Smooth muscle cell (in vitro differentiated cells): Measurements from ENCODE around the gene COL5A3. TPM values are rescaled to one million over a fixed set of nuclear protein-coding genes. Genes with fewer than 3 reads are reported as not detected.

Experiments used
- DNase-seq: peaks from one replicate; lab custom pipeline; 2025; ENCODE audit not compliant: unreplicated experiment; lab: John Stamatoyannopoulos, UW
- H2AFZ ChIP-seq: fragments of 200-600 bp; sonication (generic); 2 replicates; pipeline ENCODE4 v1.6.0; 2016; ENCODE audit warnings: antibody characterized with exemption, low read depth, mild to moderate bottlenecking
- H3F3A ChIP-seq: fragments of 200-600 bp; sonication (generic); 2 replicates; pipeline ENCODE4 v1.6.0; 2017; ENCODE audit warnings: antibody characterized with exemption, low read depth
- H3K27ac ChIP-seq: fragments of 200-600 bp; sonication (generic); 2 replicates; pipeline ENCODE4 v1.5.1; 2016; ENCODE audit warnings: low read depth, mild to moderate bottlenecking
- H3K27me3 ChIP-seq: fragments of 200-600 bp; sonication (generic); 2 replicates; pipeline ENCODE4 v1.6.1; 2016; ENCODE audit warnings: low read depth, mild to moderate bottlenecking
- H3K36me3 ChIP-seq: fragments of 200-600 bp; sonication (generic); 2 replicates; pipeline ENCODE4 v1.5.1; 2016; ENCODE audit warnings: low read depth
- H3K4me1 ChIP-seq: fragments of 200-600 bp; sonication (generic); 2 replicates; pipeline ENCODE4 v1.5.1; 2016; ENCODE audit warnings: low read depth
- H3K4me2 ChIP-seq: fragments of 200-600 bp; sonication (generic); 2 replicates; pipeline ENCODE4 v1.6.0; 2016; ENCODE audit warnings: mild to moderate bottlenecking
- H3K4me3 ChIP-seq: fragments of 200-600 bp; sonication (generic); 2 replicates; pipeline ENCODE4 v1.5.1; 2016; ENCODE audit warnings: mild to moderate bottlenecking
- H3K79me2 ChIP-seq: fragments of 200-600 bp; sonication (generic); 2 replicates; pipeline ENCODE4 v1.6.0; 2016; ENCODE audit warnings: low read depth, mild to moderate bottlenecking
- H3K9ac ChIP-seq: fragments of 200-600 bp; sonication (generic); 2 replicates; pipeline ENCODE4 v1.6.0; 2016; ENCODE audit warnings: low read depth
- H3K9me3 ChIP-seq: fragments of 200-600 bp; sonication (generic); replicated peaks from 2 replicates; pipeline ENCODE4 v1.5.1; 2016; ENCODE audit warnings: low read depth
- H4K20me1 ChIP-seq: fragments of 200-600 bp; sonication (generic); 2 replicates; pipeline ENCODE4 v1.6.0; 2016; ENCODE audit warnings: low read depth
- CTCF ChIP-seq: fragments of 200-600 bp; sonication (generic); IDR thresholded peaks from 2 replicates; pipeline ENCODE4 v1.5.1; 2017; ENCODE audit warnings: borderline replicate concordance, mild to moderate bottlenecking, antibody characterized with exemption; ENCODE audit not compliant: insufficient read depth, poor library complexity, severe bottlenecking
- WGBS: methylation state at CpG from one replicate; pipeline ENCODE4 v1.1.7; 2016; ENCODE audit warnings: low lambda C conversion rate; 5-methylcytosine and 5-hydroxymethylcytosine counted together
- polyA plus RNA-seq: library from polyadenylated mRNA; unstranded; fragments of >200 nt; fragmentation: Nextera tagmentation; extraction: Ambion mirVana; gene quantifications from 2 replicates; pipeline ENCODE4 v1.2.1, GENCODE V29; 2016
- total RNA-seq: library from RNA; depleted of rRNA; stranded (reverse); fragments of >200 nt; gene quantifications from 2 replicates; pipeline ENCODE4 v1.2.3, GENCODE V29; 2014

Gene COL5A3
- total RNA-seq: 11.2 and 12.8 TPM in 2 replicates
- 8.2 and 14.4 TPM in 2 replicates for polyA plus RNA-seq

DNA sequence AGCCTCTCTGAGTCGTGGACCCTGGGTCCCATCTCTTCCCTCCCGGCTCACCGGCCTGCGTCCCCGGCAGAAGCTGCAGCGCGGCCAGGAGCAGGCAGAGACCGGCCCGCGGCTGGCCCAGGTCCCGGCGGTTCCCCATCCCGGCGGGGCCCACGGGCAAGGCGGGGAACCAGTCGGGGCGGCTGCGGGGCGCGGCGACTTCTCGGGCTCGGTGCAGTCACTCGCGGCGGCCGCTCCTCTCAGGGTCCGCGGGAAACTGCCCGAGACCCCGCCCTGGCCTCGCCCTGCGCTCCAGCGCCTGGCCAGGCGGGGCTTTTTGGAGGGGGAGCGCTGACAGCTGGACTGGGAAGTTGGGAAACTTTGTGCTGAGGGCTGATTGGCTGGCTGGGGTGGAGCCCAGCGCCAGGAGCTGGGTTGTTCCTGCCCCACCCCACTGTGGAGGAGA, at the start of gene COL5A3:
Gene COL5A3, minus strand, starts transcription at position 258 of the 445 bp plus-strand sequence. Its CDS starts 119 bp downstream, at position 139.
- 3% methylated on average over 25 of the region's 38 CpGs for WGBS
- no peak for DNase-seq

GRCh38 chr19:10052602-10053360, 42.5 kb upstream of the COL5A3 start:
- Histone ChIP-seq H3K79me2 (no peaks in the 10 kb centered on the region), H3K27ac (no peak overlapping the region), H3K4me2 (no peak overlapping the region), H3K4me1 (no peaks in the 10 kb centered on the region), H3K4me3 (no peak overlapping the region), H2AFZ (no peak overlapping the region), H3K9ac (no peak overlapping the region), H3K9me3 (no peaks in the 10 kb centered on the region), H3K36me3 (no peaks in the 10 kb centered on the region), H4K20me1 (no peaks in the 10 kb centered on the region), H3F3A (no peaks in the 10 kb centered on the region), H3K27me3 (peaks cover 2% of the 10 kb centered on the region)
- 81% methylated on average over 21 of the region's 21 CpGs for WGBS
- no peak for DNase-seq
- no peak for TF ChIP-seq CTCF

More for the DNA sequence above, at the start of gene COL5A3:
- H3F3A ChIP-seq: peaks cover 16% of the 10 kb centered on the region
- H3K27me3 ChIP-seq: peaks cover 34% of the 10 kb centered on the region
- no peaks in the 10 kb centered on the region for H3K9me3 ChIP-seq
- H3K4me3 ChIP-seq: peak within 1 kb of the TSS; percentile 27
- H3K27ac ChIP-seq: no peak within 1 kb of the TSS
- TF ChIP-seq CTCF: no peak
- no peaks in the 10 kb centered on the region for H3K36me3 ChIP-seq
- no peak within 1 kb of the TSS for H3K9ac ChIP-seq
- H3K4me2 ChIP-seq: peak within 1 kb of the TSS; percentile 75
- H4K20me1 ChIP-seq: no peaks in the 10 kb centered on the region
- H2AFZ ChIP-seq: no peak within 1 kb of the TSS
- H3K4me1 ChIP-seq: peaks cover 3% of the 10 kb centered on the region
- H3K79me2 ChIP-seq: no peaks in the 10 kb centered on the region

GRCh38 chr19:10049626-10050025, 39.3 kb upstream of the COL5A3 start:
- peaks cover 4% of the 10 kb centered on the region for H3K9me3 ChIP-seq
- H4K20me1 ChIP-seq: no peaks in the 10 kb centered on the region
- H2AFZ ChIP-seq: no peak overlapping the region
- 59% methylated on average over 2 of the region's 2 CpGs for WGBS
- no peaks in the 10 kb centered on the region for H3K4me1 ChIP-seq
- no peaks in the 10 kb centered on the region for H3F3A ChIP-seq
- no peaks in the 10 kb centered on the region for H3K36me3 ChIP-seq
- DNase-seq: no peak
- H3K4me2 ChIP-seq: no peak overlapping the region
- H3K9ac ChIP-seq: no peak overlapping the region
- TF ChIP-seq CTCF: no peak
- H3K27ac ChIP-seq: no peak overlapping the region
- H3K79me2 ChIP-seq: no peaks in the 10 kb centered on the region
- no peaks in the 10 kb centered on the region for H3K27me3 ChIP-seq
- H3K4me3 ChIP-seq: no peak overlapping the region

GRCh38 chr19:10045371-10045770, 35.1 kb upstream of the COL5A3 start:
- Histone ChIP-seq H3K4me1 (no peaks in the 10 kb centered on the region), H3K27me3 (no peaks in the 10 kb centered on the region), H4K20me1 (no peaks in the 10 kb centered on the region), H2AFZ (no peak overlapping the region), H3F3A (no peaks in the 10 kb centered on the region), H3K79me2 (no peaks in the 10 kb centered on the region), H3K27ac (no peak overlapping the region), H3K9ac (no peak overlapping the region), H3K9me3 (peaks cover 7% of the 10 kb centered on the region), H3K36me3 (no peaks in the 10 kb centered on the region), H3K4me3 (no peak overlapping the region), H3K4me2 (no peak overlapping the region)
- no peak for TF ChIP-seq CTCF
- WGBS: 58% methylated on average over 1 of the region's 1 CpG
- DNase-seq: no peak
